Measurements from ENCODE around the gene PSMD9.

DNA sequence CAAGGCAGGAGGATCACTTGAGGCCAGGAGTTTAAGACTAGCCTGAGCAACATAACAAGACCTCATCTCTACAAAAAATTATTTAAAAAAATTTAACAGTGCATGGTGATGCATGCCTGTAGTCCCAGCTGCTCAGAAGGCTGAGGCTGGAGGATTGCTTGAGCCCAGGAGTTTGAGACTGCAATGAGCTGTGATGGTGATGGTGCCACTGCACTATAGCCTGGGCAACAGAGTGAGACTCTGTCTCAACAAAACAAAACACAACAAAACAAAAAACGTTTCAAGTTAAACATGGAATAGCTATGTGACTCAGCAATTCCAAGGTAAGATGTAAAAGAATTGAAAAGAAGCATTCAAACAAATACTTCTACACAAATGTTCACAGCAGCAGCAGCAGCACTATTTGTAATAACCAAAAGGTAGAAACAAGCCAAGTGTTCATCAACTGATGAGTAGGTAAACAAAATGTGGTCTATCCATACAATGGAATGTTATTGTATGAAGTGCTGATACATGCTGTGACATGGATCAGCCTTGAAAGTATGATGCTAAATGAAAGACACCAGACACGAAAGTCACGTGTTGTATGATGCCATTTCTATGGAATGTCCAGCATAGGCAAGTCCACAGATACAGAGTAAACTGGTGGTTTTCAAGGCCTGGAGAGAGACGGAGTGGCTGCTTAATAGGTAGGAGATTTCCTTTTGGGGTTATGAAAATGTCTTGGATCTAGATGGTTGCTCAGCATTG, 61.2 kb downstream of the PSMD9 start:
- TF ChIP-seq, protein P1, sequence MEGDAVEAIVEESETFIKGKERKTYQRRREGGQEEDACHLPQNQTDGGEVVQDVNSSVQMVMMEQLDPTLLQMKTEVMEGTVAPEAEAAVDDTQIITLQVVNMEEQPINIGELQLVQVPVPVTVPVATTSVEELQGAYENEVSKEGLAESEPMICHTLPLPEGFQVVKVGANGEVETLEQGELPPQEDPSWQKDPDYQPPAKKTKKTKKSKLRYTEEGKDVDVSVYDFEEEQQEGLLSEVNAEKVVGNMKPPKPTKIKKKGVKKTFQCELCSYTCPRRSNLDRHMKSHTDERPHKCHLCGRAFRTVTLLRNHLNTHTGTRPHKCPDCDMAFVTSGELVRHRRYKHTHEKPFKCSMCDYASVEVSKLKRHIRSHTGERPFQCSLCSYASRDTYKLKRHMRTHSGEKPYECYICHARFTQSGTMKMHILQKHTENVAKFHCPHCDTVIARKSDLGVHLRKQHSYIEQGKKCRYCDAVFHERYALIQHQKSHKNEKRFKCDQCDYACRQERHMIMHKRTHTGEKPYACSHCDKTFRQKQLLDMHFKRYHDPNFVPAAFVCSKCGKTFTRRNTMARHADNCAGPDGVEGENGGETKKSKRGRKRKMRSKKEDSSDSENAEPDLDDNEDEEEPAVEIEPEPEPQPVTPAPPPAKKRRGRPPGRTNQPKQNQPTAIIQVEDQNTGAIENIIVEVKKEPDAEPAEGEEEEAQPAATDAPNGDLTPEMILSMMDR (IDR thresholded peaks at IDR 0.05) = no peak
- TF ChIP-seq POLR2A (IDR thresholded peaks at IDR 0.05) = no peak
